Neural cell (in vitro differentiated cells): ENCODE measurements around the gene VOPP1. TPM values are rescaled to one million over a fixed set of nuclear protein-coding genes. Genes with fewer than 3 reads are reported as not detected.

Experiments used
- H2AFZ ChIP-seq: fragments of 200-600, 300-800 bp; sonication (generic), shearing (Covaris generic); 2 replicates; pipeline ENCODE4 v1.6.0; 2014; ENCODE audit warnings: low read depth, mild to moderate bottlenecking, antibody characterized with exemption, low read length, moderate library complexity
- H3F3A ChIP-seq: fragments of 200-600 bp; shearing (Covaris generic); 2 replicates; pipeline ENCODE4 v1.6.1; 2016; ENCODE audit warnings: mild to moderate bottlenecking, moderate library complexity, mixed read lengths, antibody characterized with exemption, low read length; ENCODE audit not compliant: insufficient read depth, poor library complexity, severe bottlenecking
- H3K27ac ChIP-seq: fragments of 200-600, 300-800 bp; sonication (generic), shearing (Covaris generic); 2 replicates; pipeline ENCODE4 v1.5.1; 2014; ENCODE audit warnings: mild to moderate bottlenecking, low read length, moderate library complexity
- H3K27me3 ChIP-seq: fragments of 300-800, 200-600 bp; sonication (generic), shearing (Covaris generic); 2 replicates; pipeline ENCODE4 v1.6.0; 2014; ENCODE audit warnings: mild to moderate bottlenecking, low read depth, low read length, moderate library complexity; ENCODE audit not compliant: insufficient read depth
- H3K36me3 ChIP-seq: fragments of 300-800, 200-600 bp; sonication (generic), shearing (Covaris generic); 2 replicates; pipeline ENCODE4 v1.5.1; 2014; ENCODE audit warnings: mild to moderate bottlenecking, antibody characterized with exemption, low read length, moderate library complexity; ENCODE audit not compliant: insufficient read depth
- H3K4me2 ChIP-seq: fragments of 300-800, 200-600 bp; sonication (generic), shearing (Covaris generic); 2 replicates; pipeline ENCODE4 v1.6.0; 2014; ENCODE audit warnings: mild to moderate bottlenecking, low read length
- H3K4me3 ChIP-seq: fragments of 300-800, 200-600 bp; sonication (generic), shearing (Covaris generic); 2 replicates; pipeline ENCODE4 v1.5.1; 2014; ENCODE audit warnings: mild to moderate bottlenecking, low read length, moderate library complexity
- H3K79me2 ChIP-seq: fragments of 200-600 bp; shearing (Covaris generic); replicated peaks from 2 replicates; pipeline ENCODE4 v1.6.0; 2014; ENCODE audit warnings: mild to moderate bottlenecking, low read length, moderate library complexity; ENCODE audit not compliant: insufficient read depth
- H3K9ac ChIP-seq: fragments of 300-800, 200-600 bp; sonication (generic), shearing (Covaris generic); 2 replicates; pipeline ENCODE4 v1.6.1; 2016; ENCODE audit warnings: mild to moderate bottlenecking, low read length, mixed read lengths
- H3K9me2 ChIP-seq: fragments of 200-600 bp; shearing (Covaris generic); 2 replicates; pipeline ENCODE4 v1.6.1; 2016; ENCODE audit warnings: mild to moderate bottlenecking, low read length, mixed read lengths; ENCODE audit not compliant: insufficient read depth
- H3K9me3 ChIP-seq: fragments of 200-600, 300-800 bp; sonication (generic), shearing (Covaris generic); 2 replicates; pipeline ENCODE4 v1.6.1; 2016; ENCODE audit warnings: mild to moderate bottlenecking, mixed run types, low read length, moderate library complexity, mixed read lengths
- H4K20me1 ChIP-seq: fragments of 200-600 bp; shearing (Covaris generic); 2 replicates; pipeline ENCODE4 v1.6.1; 2016; ENCODE audit warnings: mild to moderate bottlenecking, mixed run types; ENCODE audit not compliant: insufficient read depth
- EZH2 ChIP-seq: fragments of 200-600, 300-800 bp; shearing (Covaris generic), sonication (generic); IDR thresholded peaks from 2 replicates; pipeline ENCODE4 v1.6.1; 2014; ENCODE audit warnings: antibody characterized with exemption, low read length, borderline replicate concordance, mild to moderate bottlenecking; ENCODE audit not compliant: insufficient read depth, poor library complexity, severe bottlenecking
- POLR2AphosphoS5 ChIP-seq: IDR thresholded peaks from 2 replicates; pipeline ENCODE4 v1.6.1; 2012
- RAD21 ChIP-seq: fragments of 450-650 bp; conservative IDR thresholded peaks from 2 replicates; pipeline ENCODE4 v1.6.1; 2014; ENCODE audit warnings: antibody characterized with exemption, mild to moderate bottlenecking, moderate library complexity
- SMC3 ChIP-seq: fragments of 450-650 bp; conservative IDR thresholded peaks from 2 replicates; pipeline ENCODE4 v1.6.1; 2014; ENCODE audit warnings: antibody characterized with exemption, mild to moderate bottlenecking, moderate library complexity; ENCODE audit not compliant: poor library complexity
- TAF1 ChIP-seq: IDR thresholded peaks from 2 replicates; pipeline ENCODE4 v1.6.1; 2012; ENCODE audit warnings: low read depth
- polyA plus RNA-seq: library from polyadenylated mRNA; depleted of rRNA; stranded (reverse); fragments of >200 nt; gene quantifications from 2 replicates; pipeline ENCODE4 v1.2.3, GENCODE V29; 2014
- TF ChIP-seq, protein P1 (sequence below): fragments of 450-650 bp; IDR thresholded peaks from 2 replicates; pipeline ENCODE4 v1.5.1; 2014; ENCODE audit warnings: antibody characterized with exemption, mild to moderate bottlenecking, moderate library complexity; ENCODE audit not compliant: poor library complexity, severe bottlenecking
- TF ChIP-seq, protein P2 (sequence below): IDR thresholded peaks from 2 replicates; pipeline ENCODE4 v1.6.1; 2012; ENCODE audit warnings: borderline replicate concordance

Gene VOPP1
- polyA plus RNA-seq, 1 donor from 2014 or later: 85.8 TPM

DNA sequence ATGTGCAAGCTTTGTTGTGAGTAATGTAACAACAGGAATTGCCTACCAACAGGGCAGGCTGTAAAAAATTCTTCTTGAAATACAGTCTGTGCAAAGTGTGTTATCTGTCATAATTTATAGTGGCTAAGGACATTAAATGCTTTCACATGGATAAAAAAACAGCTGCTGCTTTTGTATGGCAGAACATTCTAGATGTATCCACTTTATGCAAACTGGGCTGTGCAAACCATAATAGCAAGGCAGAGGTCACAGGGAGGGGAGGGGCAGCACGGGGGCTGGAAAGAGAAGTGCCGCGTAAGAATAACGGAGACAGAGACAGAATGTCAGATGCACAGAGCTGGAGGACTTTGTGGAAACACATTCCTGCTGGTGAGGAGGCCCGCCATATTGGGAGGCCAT lies 86.1 kb downstream of the VOPP1 start:
- H3K27ac ChIP-seq: no peak overlapping the region
- TF ChIP-seq SMC3 (no peak), TAF1 (no peak), POLR2AphosphoS5 (no peak)
- TF ChIP-seq, protein P1, sequence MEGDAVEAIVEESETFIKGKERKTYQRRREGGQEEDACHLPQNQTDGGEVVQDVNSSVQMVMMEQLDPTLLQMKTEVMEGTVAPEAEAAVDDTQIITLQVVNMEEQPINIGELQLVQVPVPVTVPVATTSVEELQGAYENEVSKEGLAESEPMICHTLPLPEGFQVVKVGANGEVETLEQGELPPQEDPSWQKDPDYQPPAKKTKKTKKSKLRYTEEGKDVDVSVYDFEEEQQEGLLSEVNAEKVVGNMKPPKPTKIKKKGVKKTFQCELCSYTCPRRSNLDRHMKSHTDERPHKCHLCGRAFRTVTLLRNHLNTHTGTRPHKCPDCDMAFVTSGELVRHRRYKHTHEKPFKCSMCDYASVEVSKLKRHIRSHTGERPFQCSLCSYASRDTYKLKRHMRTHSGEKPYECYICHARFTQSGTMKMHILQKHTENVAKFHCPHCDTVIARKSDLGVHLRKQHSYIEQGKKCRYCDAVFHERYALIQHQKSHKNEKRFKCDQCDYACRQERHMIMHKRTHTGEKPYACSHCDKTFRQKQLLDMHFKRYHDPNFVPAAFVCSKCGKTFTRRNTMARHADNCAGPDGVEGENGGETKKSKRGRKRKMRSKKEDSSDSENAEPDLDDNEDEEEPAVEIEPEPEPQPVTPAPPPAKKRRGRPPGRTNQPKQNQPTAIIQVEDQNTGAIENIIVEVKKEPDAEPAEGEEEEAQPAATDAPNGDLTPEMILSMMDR: no peak
- TF ChIP-seq, protein P2, sequence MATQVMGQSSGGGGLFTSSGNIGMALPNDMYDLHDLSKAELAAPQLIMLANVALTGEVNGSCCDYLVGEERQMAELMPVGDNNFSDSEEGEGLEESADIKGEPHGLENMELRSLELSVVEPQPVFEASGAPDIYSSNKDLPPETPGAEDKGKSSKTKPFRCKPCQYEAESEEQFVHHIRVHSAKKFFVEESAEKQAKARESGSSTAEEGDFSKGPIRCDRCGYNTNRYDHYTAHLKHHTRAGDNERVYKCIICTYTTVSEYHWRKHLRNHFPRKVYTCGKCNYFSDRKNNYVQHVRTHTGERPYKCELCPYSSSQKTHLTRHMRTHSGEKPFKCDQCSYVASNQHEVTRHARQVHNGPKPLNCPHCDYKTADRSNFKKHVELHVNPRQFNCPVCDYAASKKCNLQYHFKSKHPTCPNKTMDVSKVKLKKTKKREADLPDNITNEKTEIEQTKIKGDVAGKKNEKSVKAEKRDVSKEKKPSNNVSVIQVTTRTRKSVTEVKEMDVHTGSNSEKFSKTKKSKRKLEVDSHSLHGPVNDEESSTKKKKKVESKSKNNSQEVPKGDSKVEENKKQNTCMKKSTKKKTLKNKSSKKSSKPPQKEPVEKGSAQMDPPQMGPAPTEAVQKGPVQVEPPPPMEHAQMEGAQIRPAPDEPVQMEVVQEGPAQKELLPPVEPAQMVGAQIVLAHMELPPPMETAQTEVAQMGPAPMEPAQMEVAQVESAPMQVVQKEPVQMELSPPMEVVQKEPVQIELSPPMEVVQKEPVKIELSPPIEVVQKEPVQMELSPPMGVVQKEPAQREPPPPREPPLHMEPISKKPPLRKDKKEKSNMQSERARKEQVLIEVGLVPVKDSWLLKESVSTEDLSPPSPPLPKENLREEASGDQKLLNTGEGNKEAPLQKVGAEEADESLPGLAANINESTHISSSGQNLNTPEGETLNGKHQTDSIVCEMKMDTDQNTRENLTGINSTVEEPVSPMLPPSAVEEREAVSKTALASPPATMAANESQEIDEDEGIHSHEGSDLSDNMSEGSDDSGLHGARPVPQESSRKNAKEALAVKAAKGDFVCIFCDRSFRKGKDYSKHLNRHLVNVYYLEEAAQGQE: no peak

GRCh38 chr7:55485501-55486191 lies 86.7 kb downstream of the VOPP1 start:
- no peaks in the 10 kb centered on the region for H3F3A ChIP-seq
- H3K27me3 ChIP-seq: no peaks in the 10 kb centered on the region
- H3K9me3 ChIP-seq: no peaks in the 10 kb centered on the region
- no peaks in the 10 kb centered on the region for H3K79me2 ChIP-seq
- no peaks in the 10 kb centered on the region for H3K36me3 ChIP-seq
- TF ChIP-seq POLR2AphosphoS5 (no peak), TAF1 (no peak), SMC3 (no peak), RAD21 (no peak)
- H3K9me2 ChIP-seq: no peaks in the 10 kb centered on the region
- no peak overlapping the region for H3K27ac ChIP-seq
- H2AFZ ChIP-seq: no peak overlapping the region
- no peak overlapping the region for H3K4me3 ChIP-seq
- no peaks in the 10 kb centered on the region for H4K20me1 ChIP-seq
- H3K4me2 ChIP-seq: no peak overlapping the region
- H3K9ac ChIP-seq: no peak overlapping the region

More for the DNA sequence above, 86.1 kb downstream of the VOPP1 start:
- Histone ChIP-seq H3K4me2 (no peak overlapping the region), H2AFZ (no peak overlapping the region), H3K4me3 (no peak overlapping the region), H3F3A (no peaks in the 10 kb centered on the region), H3K9me3 (no peaks in the 10 kb centered on the region), H3K36me3 (no peaks in the 10 kb centered on the region), H4K20me1 (no peaks in the 10 kb centered on the region), H3K9me2 (no peaks in the 10 kb centered on the region), H3K9ac (no peak overlapping the region), H3K27me3 (no peaks in the 10 kb centered on the region), H3K79me2 (no peaks in the 10 kb centered on the region)

DNA sequence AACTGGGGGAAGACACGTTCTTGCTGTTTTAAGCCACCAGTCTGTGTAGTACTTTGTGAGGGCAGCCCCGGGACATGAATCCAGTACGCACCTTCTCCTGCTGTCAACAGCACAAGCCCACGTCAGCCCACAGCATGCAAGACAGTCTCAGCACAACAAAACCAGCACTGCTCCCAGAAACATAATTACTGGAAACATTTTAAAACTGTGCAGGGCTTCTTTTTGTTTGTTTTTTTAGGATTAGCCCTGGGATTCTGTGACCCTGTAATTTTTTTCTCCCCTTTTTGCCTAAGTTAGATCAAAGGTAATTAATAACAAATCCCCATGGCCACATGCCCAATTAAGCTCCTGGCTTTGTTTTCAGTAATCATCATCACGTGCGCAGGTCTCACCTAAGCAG lies 87.5 kb downstream of the VOPP1 start:
- Histone ChIP-seq H3K79me2 (no peaks in the 10 kb centered on the region), H3K4me3 (no peak overlapping the region), H2AFZ (no peak overlapping the region), H3K9me2 (no peaks in the 10 kb centered on the region), H3K9ac (no peak overlapping the region), H3K4me2 (no peak overlapping the region), H4K20me1 (no peaks in the 10 kb centered on the region), H3F3A (no peaks in the 10 kb centered on the region), H3K27me3 (no peaks in the 10 kb centered on the region), H3K9me3 (no peaks in the 10 kb centered on the region), H3K36me3 (no peaks in the 10 kb centered on the region), H3K27ac (no peak overlapping the region)
- TF ChIP-seq RAD21 (no peak), EZH2 (no peak)
- TF ChIP-seq, protein P2: no peak
